IMR-90 (cell line): ENCODE data around the gene SLX4. TPM values are rescaled to one million over a fixed set of nuclear protein-coding genes. Genes with fewer than 3 reads are reported as not detected.
"Not testable (repeated sequence)": the region's sequence is repeated elsewhere in the genome, so short reads cannot be mapped to it uniquely, and the experiment has no call there.

Experiments
- ATAC-seq: fragments of 200-7000 bp; cut with Tn5 transposase; 2 replicates; pipeline ENCODE4 v1.9.1; 2020; ENCODE audit warnings: low read depth, mild to moderate bottlenecking, moderate library complexity
- BruUV-seq: library from RNA; stranded (reverse); fragments of 400-500 nt; replicated peaks from 2 replicates; lab custom pipeline; 2021; lab: Mats Ljungman, UMichigan
- CTCF ChIA-PET: fragments of 300-600 bp; formaldehyde crosslinking; extraction: SDS; loops from one replicate; lab custom pipeline; 2021; ENCODE audit warnings: antibody characterized with exemption; lab: Yijun Ruan, JAX
- POLR2A ChIA-PET: fragments of 300-600 bp; sonication (Branson Sonifier 250); formaldehyde crosslinking; loops from one replicate; lab custom pipeline; 2022; ENCODE audit warnings: antibody characterized with exemption; ENCODE audit not compliant: unreplicated experiment; lab: Charles Lee
- DNase-seq: peaks from one replicate; pipeline ENCODE4 v3.0.0; 2013
- H2AFZ ChIP-seq: replicated peaks from 2 replicates; pipeline ENCODE3; 2013; ENCODE audit warnings: low read length, mild to moderate bottlenecking; ENCODE audit not compliant: poor library complexity
- H2AK5ac ChIP-seq: 2 replicates; pipeline ENCODE4 v1.6.1; 2013; ENCODE audit warnings: low read depth, low read length, inconsistent platforms
- H2AK9ac ChIP-seq: replicated peaks from 2 replicates; pipeline ENCODE3; 2013; ENCODE audit warnings: mild to moderate bottlenecking, low read depth, low read length, moderate library complexity; ENCODE audit not compliant: poor library complexity
- H2BK120ac ChIP-seq: 2 replicates; pipeline ENCODE4 v1.6.1; 2013; ENCODE audit warnings: low read depth, low read length, inconsistent platforms
- H2BK15ac ChIP-seq: 3 replicates; pipeline ENCODE4 v1.6.1; 2013; ENCODE audit warnings: low read depth, low read length, inconsistent platforms
- H2BK20ac ChIP-seq: 2 replicates; pipeline ENCODE4 v1.6.1; 2013; ENCODE audit warnings: low read depth, mild to moderate bottlenecking, inconsistent platforms, low read length, moderate library complexity
- H2BK5ac ChIP-seq: 2 replicates; pipeline ENCODE4 v1.6.1; 2013; ENCODE audit warnings: mild to moderate bottlenecking, low read depth, low read length, inconsistent platforms; ENCODE audit not compliant: poor library complexity, severe bottlenecking
- H3K14ac ChIP-seq: replicated peaks from 2 replicates; pipeline ENCODE4 v1.6.1; 2013; ENCODE audit warnings: low read depth, low read length, inconsistent platforms
- H3K18ac ChIP-seq: 2 replicates; pipeline ENCODE4 v1.6.1; 2013; ENCODE audit warnings: low read depth, low read length, control low read depth
- H3K23ac ChIP-seq: 2 replicates; pipeline ENCODE4 v1.6.1; 2013; ENCODE audit warnings: low read depth, low read length, inconsistent platforms
- H3K27ac ChIP-seq: 2 replicates; pipeline ENCODE4 v1.5.1; 2013; ENCODE audit warnings: mild to moderate bottlenecking, control low read depth, low read length; ENCODE audit not compliant: insufficient read depth
- H3K27me3 ChIP-seq: 2 replicates; pipeline ENCODE4 v1.6.1; 2013; ENCODE audit warnings: low read length; ENCODE audit not compliant: control insufficient read depth, insufficient read depth
- H3K36me3 ChIP-seq: 2 replicates; pipeline ENCODE4 v1.6.1; 2013; ENCODE audit warnings: low read length, mixed read lengths; ENCODE audit not compliant: control insufficient read depth, insufficient read depth
- H3K4ac ChIP-seq: 2 replicates; pipeline ENCODE4 v1.6.1; 2013; ENCODE audit warnings: low read depth, low read length, inconsistent platforms
- H3K4me1 ChIP-seq: 2 replicates; pipeline ENCODE4 v1.6.1; 2013; ENCODE audit warnings: low read length, mixed read lengths; ENCODE audit not compliant: control insufficient read depth, insufficient read depth
- H3K4me2 ChIP-seq: 2 replicates; pipeline ENCODE4 v1.6.1; 2013; ENCODE audit warnings: low read depth, mild to moderate bottlenecking, control low read depth, low read length, moderate library complexity
- H3K4me3 ChIP-seq: 2 replicates; pipeline ENCODE4 v1.5.1; 2013; ENCODE audit warnings: low read depth, mild to moderate bottlenecking, control low read depth, low read length, moderate library complexity; ENCODE audit not compliant: insufficient read depth
- H3K56ac ChIP-seq: 2 replicates; pipeline ENCODE4 v1.6.1; 2013; ENCODE audit warnings: low read length, inconsistent platforms; ENCODE audit not compliant: insufficient read depth; ENCODE audit errors: extremely low read depth
- H3K79me1 ChIP-seq, 2 experiments: 2 replicates each; pipeline ENCODE4 v1.6.1; 2013; ENCODE audit warnings: low read length in 2 of 2, inconsistent platforms in 1 of 2, low read depth in 1 of 2
- H3K9ac ChIP-seq: 2 replicates; pipeline ENCODE4 v1.6.1; 2013; ENCODE audit warnings: low read depth, low read length, control low read depth
- H3K9me1 ChIP-seq: 2 replicates; pipeline ENCODE4 v1.6.1; 2013; ENCODE audit warnings: low read length, inconsistent platforms; ENCODE audit not compliant: insufficient read depth
- H3K9me3 ChIP-seq: 2 replicates; pipeline ENCODE4 v1.6.1; 2013; ENCODE audit warnings: low read length; ENCODE audit not compliant: control insufficient read depth, insufficient read depth
- H4K20me1 ChIP-seq: 2 replicates; pipeline ENCODE4 v1.6.1; 2013; ENCODE audit warnings: low read length, inconsistent platforms; ENCODE audit not compliant: insufficient read depth
- H4K5ac ChIP-seq: 2 replicates; pipeline ENCODE4 v1.6.1; 2013; ENCODE audit warnings: mild to moderate bottlenecking, low read depth, low read length, control low read depth
- H4K8ac ChIP-seq, 2 experiments: 2 replicates each; pipeline ENCODE4 v1.6.1; 2013; ENCODE audit warnings: low read depth in 2 of 2, low read length in 2 of 2, control low read depth in 1 of 2, inconsistent platforms in 1 of 2
- H4K91ac ChIP-seq: 2 replicates; pipeline ENCODE4 v1.6.1; 2013; ENCODE audit warnings: low read depth, low read length, inconsistent platforms; ENCODE audit not compliant: insufficient read depth
- CHD1 ChIP-seq: IDR thresholded peaks from 2 replicates; pipeline ENCODE4 v1.6.1; 2012; ENCODE audit warnings: low read depth, low read length, improper control_type of control experiment
- FOS ChIP-seq: fragments of 150-350 bp; IDR thresholded peaks from 2 replicates; pipeline ENCODE4 v1.6.1; 2016; ENCODE audit warnings: low read depth, low read length
- USF2 ChIP-seq: fragments of 150-350 bp; IDR thresholded peaks from 2 replicates; pipeline ENCODE4 v1.6.1; 2017; ENCODE audit warnings: mild to moderate bottlenecking, antibody characterized with exemption, low read length, low read depth
- WGBS, 2 experiments: methylation state at CpG; one replicate each; pipeline versions ENCODE4 v1.1.5 to v1.1.7; 2013; ENCODE audit warnings: missing lambda C conversion rate in 2 of 2; ENCODE audit not compliant: insufficient read length in 1 of 2; ENCODE audit errors: extremely low coverage in 2 of 2; 5-methylcytosine and 5-hydroxymethylcytosine counted together
- dilution Hi-C: fragments of 300-500 bp; cut with HindIII; formaldehyde crosslinking; loops from one replicate; pipeline ENCODE4 v1.14.3; 2018; ENCODE audit warnings: low sequenced_read_pairs; ENCODE audit not compliant: unreplicated experiment
- in situ Hi-C: fragments of 300-500 bp; cut with MboI; formaldehyde crosslinking; loops from 3 replicates; pipeline ENCODE4 v1.14.3; 2019; ENCODE audit warnings: low sequenced_read_pairs, inconsistent platforms, mixed read lengths
- intact Hi-C: fragments of 100-400 bp; cut with micrococcal nuclease; formaldehyde crosslinking; loops from 2 replicates; pipeline ENCODE4 v1.10.0; 2022
- polyA plus RNA-seq, 3 experiments: library from polyadenylated mRNA; depleted of rRNA; stranded (reverse); fragments of >200 nt; gene quantifications; 2 replicates each; pipeline ENCODE4 v1.2.3, GENCODE V29; 2012; ENCODE audit warnings: low replicate concordance in 1 of 3
- total RNA-seq: library from RNA; depleted of rRNA; stranded (reverse); fragments of >200 nt; gene quantifications from 2 replicates; pipeline ENCODE4 v1.2.3, GENCODE V29; 2012

Gene SLX4
- total and polyA plus RNA-seq, 2 of the 4 experiments (the other 2 are of a cell fraction), result 1.3 to 3.1 TPM

DNA sequence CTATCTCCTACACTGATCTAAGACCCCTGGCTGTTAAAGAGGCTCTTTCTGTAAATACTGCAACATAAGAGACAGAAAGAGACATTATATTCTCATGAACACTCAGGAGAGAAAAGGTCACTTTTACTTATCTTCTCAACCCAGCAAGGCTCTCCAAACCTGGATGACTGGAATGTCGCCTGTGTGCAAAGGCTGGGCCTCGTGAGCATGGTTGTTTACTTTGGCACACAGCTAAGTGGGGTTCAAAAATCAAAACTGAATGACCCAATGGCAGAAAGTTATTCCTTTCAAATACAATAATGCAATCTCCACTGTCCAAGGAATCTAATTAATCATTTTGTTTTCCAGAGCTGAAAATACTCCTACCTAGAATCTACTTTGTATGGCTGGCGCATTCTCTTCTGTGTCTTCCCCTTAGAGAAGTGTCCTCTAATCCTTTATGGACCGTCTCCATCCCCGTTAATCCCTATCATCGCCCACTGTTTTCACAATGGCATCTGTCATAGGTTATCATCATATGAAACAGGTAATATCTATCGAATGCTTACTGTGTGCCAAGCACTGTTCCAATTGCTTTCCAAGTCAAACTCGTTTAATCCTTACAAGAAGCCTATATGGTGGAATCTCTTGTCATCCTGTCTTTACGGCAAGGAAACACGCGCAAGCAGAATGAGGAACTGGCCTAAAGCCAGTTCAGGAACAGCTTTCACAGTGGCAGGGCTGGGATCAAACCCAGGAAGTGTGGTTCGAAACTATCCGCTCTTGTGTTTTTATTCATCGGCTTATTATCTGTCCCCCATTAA is 1.3 kb downstream of the SLX4 start:
- ChIA-PET POLR2A (interaction anchor here (0.6 kb wide), 1 partner anchor 80 kb away, joined by 3 read pairs; no protein-coding TSS in a partner anchor), CTCF (no interaction called here)
- no peaks in the 10 kb centered on the region for H4K20me1 ChIP-seq
- no peak overlapping the region for H3K56ac ChIP-seq
- H4K8ac ChIP-seq, result peak overlapping the region in 1 of 2 experiments; percentile 82; a peak in 1 of 4 replicates
- intact Hi-C loops (loop anchor here (2.0 kb wide), 1 partner anchor 83 kb away; no protein-coding TSS in a partner anchor), dilution Hi-C loops (no loop called here), in situ Hi-C loops (no loop called here)
- DNase-seq (no peak), ATAC-seq (no peak)
- H3K9ac ChIP-seq, result no peak overlapping the region
- peaks cover 5% of the 10 kb centered on the region; the same call in 1 of the 2 replicates for H3K36me3 ChIP-seq
- H4K5ac ChIP-seq, result no peak overlapping the region
- H3K9me1 ChIP-seq, result peaks cover 9% of the 10 kb centered on the region
- 81% methylated on average over 3 of the region's 14 CpGs; no CpG with 5 or more reads in 1 of the 2 experiments for WGBS, 2 experiments
- no peak overlapping the region for H2AK5ac ChIP-seq
- no peak overlapping the region for H3K27ac ChIP-seq
- H3K4ac ChIP-seq, result no peak overlapping the region
- no peak overlapping the region for H2BK120ac ChIP-seq
- TF ChIP-seq CHD1 (no peak), FOS (no peak), USF2 (no peak)
- no peak overlapping the region for H2BK20ac ChIP-seq
- no peak overlapping the region for H2AFZ ChIP-seq
- H2BK15ac ChIP-seq, result no peak overlapping the region
- H2BK5ac ChIP-seq, result no peak overlapping the region
- H3K23ac ChIP-seq, result peak overlapping the region; percentile 89; the same call in 1 of the 2 replicates
- no peak overlapping the region for H4K91ac ChIP-seq
- H3K4me2 ChIP-seq, result peak overlapping the region; percentile 99
- BruUV-seq, result no TSS peak
- H3K14ac ChIP-seq, result 0 out of 2 replicates have a peak overlapping the region, but pooled peaks have one; percentile 21
- peak overlapping the region; percentile 81; the same call in 1 of the 2 replicates for H3K4me3 ChIP-seq
- peaks cover 36 to 49% of the 10 kb centered on the region in 2 experiments for H3K79me1 ChIP-seq
- no peaks in the 10 kb centered on the region for H3K27me3 ChIP-seq
- H3K4me1 ChIP-seq, result peaks cover 5% of the 10 kb centered on the region
- H3K9me3 ChIP-seq, result no peaks in the 10 kb centered on the region
- H2AK9ac ChIP-seq, result no peak overlapping the region
- no peak overlapping the region for H3K18ac ChIP-seq

DNA sequence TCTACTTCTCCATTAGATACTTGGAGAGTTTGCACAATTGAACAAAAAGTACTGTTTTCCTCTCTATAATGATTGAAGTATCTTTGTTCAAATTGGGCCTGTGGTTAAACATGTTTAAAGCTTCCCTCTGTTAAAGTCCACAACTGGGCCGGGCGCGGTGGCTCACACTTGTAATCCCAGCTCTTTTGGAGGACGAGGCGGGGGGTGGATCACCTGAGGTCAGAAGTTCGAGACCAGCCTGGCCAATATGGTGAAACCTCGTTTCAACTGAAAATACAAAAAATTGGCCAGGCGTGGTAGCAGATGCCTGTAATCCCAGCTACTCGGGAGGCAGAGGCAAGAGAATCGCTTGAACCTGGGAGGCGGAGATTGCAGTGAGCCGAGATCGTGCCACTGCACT is 2.4 kb downstream of the SLX4 start:
- H4K8ac ChIP-seq, H2AFZ ChIP-seq, DNase-seq, H3K4me2 ChIP-seq, H4K20me1 ChIP-seq, H3K4me1 ChIP-seq, H3K9me3 ChIP-seq, H2BK20ac ChIP-seq, H3K56ac ChIP-seq, H2BK15ac ChIP-seq, H2BK120ac ChIP-seq, H4K91ac ChIP-seq, in situ Hi-C loops, ATAC-seq, H3K18ac ChIP-seq, H3K4me3 ChIP-seq, H3K9ac ChIP-seq, BruUV-seq, H3K27me3 ChIP-seq, H3K9me1 ChIP-seq, H2BK5ac ChIP-seq, H3K14ac ChIP-seq, H2AK5ac ChIP-seq, H2AK9ac ChIP-seq, H3K27ac ChIP-seq, CTCF ChIA-PET, H4K5ac ChIP-seq, H3K23ac ChIP-seq, H3K36me3 ChIP-seq, dilution Hi-C loops, H3K4ac ChIP-seq, POLR2A ChIA-PET: not testable (repeated sequence)
- intact Hi-C loops, result loop anchor here (2.0 kb wide), 1 partner anchor 82 kb away; no protein-coding TSS in a partner anchor
- 94% methylated on average over 7 of the region's 13 CpGs; no CpG with 5 or more reads in 1 of the 2 experiments for WGBS, 2 experiments
- peaks cover 29 to 42% of the 10 kb centered on the region in 2 experiments for H3K79me1 ChIP-seq
